ENCODE measurements around the gene TFIP11. TPM values are rescaled to one million over a fixed set of nuclear protein-coding genes. Genes with fewer than 3 reads are reported as not detected.

TFIP11 gene
- total RNA-seq, 1 experiment from 2014 or later: 16.4 TPM

- DNase-seq (ENCODE audit: extremely low read depth, low read depth): no peak
These were observed 31.7 kb downstream of the TFIP11 start for GRCh38 chr22:26480611-26480932.

- DNase-seq (ENCODE audit: extremely low read depth, low read depth): no peak
These were observed 32.3 kb downstream of the TFIP11 start for GRCh38 chr22:26479792-26480610.

GRCh38 chr22:26479043-26479791, 33.1 kb downstream of the TFIP11 start:
- no peak for DNase-seq (ENCODE audit: extremely low read depth, low read depth)

GRCh38 chr22:26477341-26477731, 34.9 kb downstream of the TFIP11 start:
- no peak for DNase-seq (ENCODE audit: extremely low read depth, low read depth)

GRCh38 chr22:26476705-26477340, 35.5 kb downstream of the TFIP11 start:
- no peak for DNase-seq (ENCODE audit: extremely low read depth, low read depth)

- no peak for DNase-seq (ENCODE audit: extremely low read depth, low read depth)
These were observed 37.6 kb downstream of the TFIP11 start for GRCh38 chr22:26474682-26475081.

- DNase-seq (ENCODE audit: extremely low read depth, low read depth): no peak
These were observed 40.8 kb downstream of the TFIP11 start for GRCh38 chr22:26471522-26471921.

GRCh38 chr22:26470807-26471206, 41.5 kb downstream of the TFIP11 start:
- no peak for DNase-seq (ENCODE audit: extremely low read depth, low read depth)

- no peak for DNase-seq (ENCODE audit: extremely low read depth, low read depth)
These were observed 46.1 kb downstream of the TFIP11 start for GRCh38 chr22:26466196-26466595.

- no peak for DNase-seq (ENCODE audit: extremely low read depth, low read depth)
These were observed 48.0 kb downstream of the TFIP11 start for GRCh38 chr22:26464312-26464711.

- no peak for DNase-seq (ENCODE audit: extremely low read depth, low read depth)
These were observed 48.6 kb downstream of the TFIP11 start for GRCh38 chr22:26463688-26464087.

- DNase-seq (ENCODE audit: extremely low read depth, low read depth): no peak
These were observed 49.1 kb downstream of the TFIP11 start for GRCh38 chr22:26463101-26463661.

GRCh38 chr22:26462641-26463040, 49.6 kb downstream of the TFIP11 start:
- no peak for DNase-seq (ENCODE audit: extremely low read depth, low read depth)

- DNase-seq (ENCODE audit: extremely low read depth, low read depth): no peak
These were observed 50.2 kb downstream of the TFIP11 start for GRCh38 chr22:26462051-26462450.

- peak; percentile 30 for DNase-seq (ENCODE audit: extremely low read depth, low read depth)
These were observed 51.0 kb downstream of the TFIP11 start for GRCh38 chr22:26461188-26461810.

GRCh38 chr22:26460202-26460601, 52.1 kb downstream of the TFIP11 start:
- DNase-seq (ENCODE audit: extremely low read depth, low read depth): no peak

- no peak for DNase-seq (ENCODE audit: extremely low read depth, low read depth)
These were observed 54.5 kb downstream of the TFIP11 start for GRCh38 chr22:26457661-26458272.

GRCh38 chr22:26453812-26454500, 58.3 kb downstream of the TFIP11 start:
- no peak for DNase-seq (ENCODE audit: extremely low read depth, low read depth)

GRCh38 chr22:26453216-26453615, 59.1 kb downstream of the TFIP11 start:
- no peak for DNase-seq (ENCODE audit: extremely low read depth, low read depth)
